ENCODE measurements around the gene GTF2A1L.
"Not testable (repeated sequence)": the region's sequence is repeated elsewhere in the genome, so short reads cannot be mapped to it uniquely, and the experiment has no call there.

GTF2A1L gene

DNA sequence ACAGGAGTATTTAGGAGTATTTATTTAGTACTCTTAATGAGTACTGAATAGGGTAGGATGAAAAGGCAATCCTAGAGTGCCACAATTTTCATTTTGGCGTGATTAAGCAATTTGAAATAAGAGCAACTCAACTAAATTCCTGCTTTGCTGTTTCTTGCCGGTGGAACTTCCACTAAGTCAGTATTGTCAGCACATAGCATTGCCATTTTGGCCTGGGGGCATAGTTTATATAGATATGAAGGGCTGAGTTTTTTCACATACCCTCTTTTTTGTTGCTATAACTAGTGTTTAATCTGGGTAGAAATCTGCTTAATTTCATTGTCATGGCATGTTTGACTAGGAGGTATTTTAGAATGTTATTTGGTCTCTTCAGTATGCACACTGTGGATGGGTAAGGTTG, 1.9 kb downstream of the GTF2A1L start:
- H3K9me3 ChIP-seq (ENCODE audit: control insufficient read depth, low read length), result no peaks in the 10 kb centered on the region
- no peaks in the 10 kb centered on the region for H3K36me3 ChIP-seq (ENCODE audit: control insufficient read depth, insufficient read depth, low read length)
- H3K27me3 ChIP-seq (ENCODE audit: control insufficient read depth, insufficient read depth, low read length), result no peaks in the 10 kb centered on the region
- no peak overlapping the region for H3K4me3 ChIP-seq (ENCODE audit: low read length)
- no peaks in the 10 kb centered on the region for H3K4me1 ChIP-seq (ENCODE audit: control insufficient read depth, insufficient read depth, low read length)
- H3K9ac ChIP-seq (ENCODE audit: low read length), result no peak overlapping the region

DNA sequence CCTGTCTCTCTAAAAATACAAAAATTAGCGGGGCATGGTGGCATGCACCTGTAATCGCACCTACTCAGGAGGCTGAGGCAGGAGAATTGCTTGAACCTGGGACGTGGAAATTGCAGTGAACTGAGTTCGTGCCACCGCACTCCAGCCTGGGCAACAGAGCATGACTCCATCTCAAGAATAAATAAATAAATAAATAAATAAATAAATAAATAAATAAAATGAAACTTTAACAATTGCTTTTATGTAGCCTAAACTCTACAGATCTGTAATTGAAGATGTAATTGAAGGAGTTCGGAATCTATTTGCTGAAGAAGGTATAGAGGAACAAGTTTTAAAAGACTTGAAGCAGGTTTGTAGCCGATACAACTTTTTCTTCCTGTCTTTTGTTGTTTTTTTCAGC, 2.9 kb downstream of the GTF2A1L start:
- no peak overlapping the region for H3K4me3 ChIP-seq (ENCODE audit: low read length)
- H3K4me1 ChIP-seq (ENCODE audit: control insufficient read depth, insufficient read depth, low read length), result no peaks in the 10 kb centered on the region
- no peaks in the 10 kb centered on the region for H3K36me3 ChIP-seq (ENCODE audit: control insufficient read depth, insufficient read depth, low read length)
- no peak overlapping the region for H3K9ac ChIP-seq (ENCODE audit: low read length)
- no peaks in the 10 kb centered on the region for H3K27me3 ChIP-seq (ENCODE audit: control insufficient read depth, insufficient read depth, low read length)
- H3K9me3 ChIP-seq (ENCODE audit: control insufficient read depth, low read length), result no peaks in the 10 kb centered on the region

DNA sequence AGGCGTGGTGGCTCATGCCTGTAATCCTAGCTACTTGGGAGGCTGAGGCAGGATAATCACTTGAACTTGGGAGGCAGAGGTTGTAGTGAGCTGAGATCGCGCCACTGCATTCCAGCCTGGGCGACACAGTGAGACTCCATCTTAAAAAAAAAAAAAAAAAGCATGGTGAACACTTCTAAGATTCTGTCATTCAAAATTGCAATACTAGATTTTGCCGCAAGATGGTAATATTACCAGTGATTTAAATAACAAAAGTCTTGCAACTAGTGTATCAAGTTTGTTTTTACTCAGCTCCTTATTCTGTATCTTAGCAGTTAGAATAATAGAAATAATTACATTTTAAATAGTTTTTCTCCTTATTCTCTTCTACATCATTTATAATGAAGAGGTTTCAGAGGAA, 5.0 kb downstream of the GTF2A1L start:
- H3K4me3 ChIP-seq (ENCODE audit: low read length); H3K9ac ChIP-seq (ENCODE audit: low read length); H3K4me1 ChIP-seq (ENCODE audit: control insufficient read depth, insufficient read depth, low read length); H3K9me3 ChIP-seq (ENCODE audit: control insufficient read depth, low read length); H3K36me3 ChIP-seq (ENCODE audit: control insufficient read depth, insufficient read depth, low read length); H3K27me3 ChIP-seq (ENCODE audit: control insufficient read depth, insufficient read depth, low read length): not testable (repeated sequence)

DNA sequence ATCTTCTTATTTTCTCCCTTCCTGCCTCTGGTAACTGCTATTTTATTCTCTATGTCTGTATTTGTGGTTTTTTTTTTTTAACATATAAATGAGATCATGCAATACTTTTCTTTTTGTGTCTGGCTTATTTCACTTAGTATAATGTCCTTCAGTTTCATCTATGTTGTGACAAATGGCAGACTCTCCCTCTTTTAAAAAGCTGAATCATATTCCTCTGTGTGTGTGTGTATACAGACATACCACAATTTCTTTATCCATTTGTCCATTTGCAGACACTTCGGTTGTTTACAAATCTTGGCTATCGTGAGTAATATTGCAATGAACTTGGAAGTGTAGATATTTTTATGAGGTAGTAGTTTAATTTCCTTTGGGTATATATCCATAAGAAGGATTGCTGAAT, 7.0 kb downstream of the GTF2A1L start:
- Histone ChIP-seq H3K9me3 (ENCODE audit: control insufficient read depth, low read length) (no peaks in the 10 kb centered on the region), H3K36me3 (ENCODE audit: control insufficient read depth, insufficient read depth, low read length) (no peaks in the 10 kb centered on the region), H3K9ac (ENCODE audit: low read length) (no peak overlapping the region), H3K4me1 (ENCODE audit: control insufficient read depth, insufficient read depth, low read length) (no peaks in the 10 kb centered on the region), H3K27me3 (ENCODE audit: control insufficient read depth, insufficient read depth, low read length) (no peaks in the 10 kb centered on the region), H3K4me3 (ENCODE audit: low read length) (no peak overlapping the region)

DNA sequence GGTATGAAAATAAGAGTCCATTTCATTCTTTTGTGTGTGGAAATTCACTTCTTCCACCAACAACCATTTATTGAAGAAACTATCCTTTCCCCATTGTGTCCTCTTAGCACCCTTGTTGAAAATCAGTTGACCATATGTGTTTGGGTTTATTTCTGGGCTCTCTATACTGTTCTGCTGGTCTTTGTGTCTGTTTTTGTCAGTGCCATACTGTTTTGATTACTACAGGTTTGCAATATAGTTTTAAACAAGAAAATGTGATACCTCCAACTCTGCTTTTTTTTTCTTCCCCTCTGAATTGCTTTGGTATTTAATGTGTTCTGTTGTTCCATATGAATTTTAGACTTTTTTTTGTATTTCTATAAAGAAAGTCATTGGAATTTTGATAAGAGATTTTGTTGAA, 8.4 kb downstream of the GTF2A1L start:
- no peaks in the 10 kb centered on the region for H3K36me3 ChIP-seq (ENCODE audit: control insufficient read depth, insufficient read depth, low read length)
- no peaks in the 10 kb centered on the region for H3K27me3 ChIP-seq (ENCODE audit: control insufficient read depth, insufficient read depth, low read length)
- H3K4me3 ChIP-seq (ENCODE audit: low read length), result no peak overlapping the region

DNA sequence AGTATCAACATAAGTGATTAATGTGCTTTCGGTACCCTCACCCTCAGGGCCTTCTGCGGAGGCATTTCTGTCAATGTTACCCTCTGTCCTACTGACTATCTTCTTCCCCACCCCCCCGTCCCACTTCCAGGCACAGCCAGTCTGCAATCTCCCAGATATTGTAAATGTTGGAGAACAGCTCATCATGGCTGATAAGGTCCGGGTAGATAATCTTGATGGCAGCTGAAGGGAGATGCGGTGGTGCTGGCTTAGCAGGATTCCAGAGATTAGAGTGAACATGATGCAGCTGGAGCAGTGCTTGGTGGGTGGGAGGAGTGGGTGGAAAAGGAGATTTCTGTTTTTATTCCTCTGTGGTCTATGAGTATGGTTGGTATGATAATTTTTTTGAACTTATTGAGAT, 15.5 kb downstream of the GTF2A1L start:
- Histone ChIP-seq H3K9me3 (ENCODE audit: control insufficient read depth, low read length) (no peaks in the 10 kb centered on the region), H3K36me3 (ENCODE audit: control insufficient read depth, insufficient read depth, low read length) (no peaks in the 10 kb centered on the region), H3K9ac (ENCODE audit: low read length) (no peak overlapping the region), H3K4me3 (ENCODE audit: low read length) (no peak overlapping the region), H3K4me1 (ENCODE audit: control insufficient read depth, insufficient read depth, low read length) (no peaks in the 10 kb centered on the region), H3K27me3 (ENCODE audit: control insufficient read depth, insufficient read depth, low read length) (no peaks in the 10 kb centered on the region)

More for the DNA sequence above, 8.4 kb downstream of the GTF2A1L start:
- no peaks in the 10 kb centered on the region for H3K4me1 ChIP-seq (ENCODE audit: control insufficient read depth, insufficient read depth, low read length)
- H3K9ac ChIP-seq (ENCODE audit: low read length), result no peak overlapping the region
- H3K9me3 ChIP-seq (ENCODE audit: control insufficient read depth, low read length), result no peaks in the 10 kb centered on the region

DNA sequence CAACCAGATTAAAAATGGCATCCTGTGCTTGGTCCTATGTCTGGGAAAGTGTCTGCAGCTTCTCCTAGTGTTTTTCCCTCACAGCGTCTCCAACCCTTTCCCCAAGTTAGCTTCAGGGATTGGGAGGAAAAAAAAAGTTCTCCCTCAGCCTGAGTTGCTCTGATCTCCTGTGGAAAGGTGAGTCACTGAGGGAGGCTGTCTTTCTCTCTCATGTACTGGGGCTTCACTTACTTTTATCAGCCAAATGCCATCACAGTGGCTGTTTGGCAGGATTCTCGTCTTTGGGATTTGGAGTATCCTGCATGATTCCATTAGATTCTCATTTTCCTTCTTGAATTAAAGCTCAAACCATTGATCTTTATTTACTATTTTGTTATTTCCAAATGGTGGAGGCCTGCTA, 18.1 kb downstream of the GTF2A1L start:
- Histone ChIP-seq H3K9me3 (ENCODE audit: control insufficient read depth, low read length) (no peaks in the 10 kb centered on the region), H3K36me3 (ENCODE audit: control insufficient read depth, insufficient read depth, low read length) (no peaks in the 10 kb centered on the region), H3K9ac (ENCODE audit: low read length) (no peak overlapping the region), H3K4me1 (ENCODE audit: control insufficient read depth, insufficient read depth, low read length) (no peaks in the 10 kb centered on the region), H3K27me3 (ENCODE audit: control insufficient read depth, insufficient read depth, low read length) (no peaks in the 10 kb centered on the region), H3K4me3 (ENCODE audit: low read length) (no peak overlapping the region)

DNA sequence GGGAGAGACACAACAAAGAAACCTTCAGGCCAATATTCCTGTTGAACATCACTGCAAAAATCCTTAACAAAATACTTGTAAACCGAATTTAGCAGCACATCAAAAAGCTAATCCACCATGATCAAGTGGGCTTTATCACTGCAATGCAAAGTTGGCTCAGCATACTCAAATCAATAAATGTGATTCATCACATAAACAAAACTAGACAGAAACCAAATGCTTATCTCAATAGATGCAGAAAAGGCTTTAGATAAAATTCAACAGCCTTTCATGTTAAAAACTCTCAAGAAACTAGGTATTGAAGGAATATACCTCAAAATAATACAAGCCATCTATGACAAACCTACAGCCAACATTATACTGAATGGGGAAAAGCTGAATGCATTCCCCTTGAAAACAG, 20.6 kb downstream of the GTF2A1L start:
- H3K4me3 ChIP-seq (ENCODE audit: low read length), result no peak overlapping the region
- H3K36me3 ChIP-seq (ENCODE audit: control insufficient read depth, insufficient read depth, low read length), result no peaks in the 10 kb centered on the region
- H3K9me3 ChIP-seq (ENCODE audit: control insufficient read depth, low read length), result no peaks in the 10 kb centered on the region
- H3K9ac ChIP-seq (ENCODE audit: low read length), result no peak overlapping the region
- H3K4me1 ChIP-seq (ENCODE audit: control insufficient read depth, insufficient read depth, low read length), result no peaks in the 10 kb centered on the region
- no peaks in the 10 kb centered on the region for H3K27me3 ChIP-seq (ENCODE audit: control insufficient read depth, insufficient read depth, low read length)

DNA sequence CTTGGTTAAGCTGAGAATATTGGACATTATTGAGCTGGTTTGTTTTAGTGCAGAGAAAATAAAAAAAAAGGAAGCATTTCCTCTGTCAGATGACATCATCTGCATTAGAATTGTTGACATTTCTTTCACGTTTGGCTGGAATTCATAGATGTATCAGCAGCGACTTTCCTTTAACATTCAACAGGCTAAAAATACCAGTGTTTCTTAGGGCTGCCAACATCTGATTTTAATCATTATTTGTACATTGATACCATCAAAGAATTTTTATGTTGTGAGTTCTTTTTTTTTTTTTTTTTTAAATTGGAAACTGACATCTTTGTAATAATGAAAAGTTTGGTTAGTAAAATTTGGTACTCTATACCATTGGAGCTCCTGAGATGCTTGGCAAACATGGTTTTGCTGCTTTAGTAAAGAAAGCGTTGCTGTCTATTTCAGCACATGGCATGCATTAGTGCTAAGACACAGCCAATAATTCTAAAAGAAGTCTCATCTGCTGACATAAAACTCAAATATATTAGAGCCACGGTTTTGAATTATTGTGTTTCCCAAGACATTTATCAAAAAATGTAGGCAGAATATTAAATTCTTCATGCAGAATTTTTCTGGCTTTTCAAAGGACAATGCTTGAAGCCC, 33.6 kb downstream of the GTF2A1L start:
- Histone ChIP-seq H3K36me3 (ENCODE audit: control insufficient read depth, insufficient read depth, low read length) (no peaks in the 10 kb centered on the region), H3K4me1 (ENCODE audit: control insufficient read depth, insufficient read depth, low read length) (no peaks in the 10 kb centered on the region), H3K27me3 (ENCODE audit: control insufficient read depth, insufficient read depth, low read length) (no peaks in the 10 kb centered on the region), H3K9me3 (ENCODE audit: control insufficient read depth, low read length) (no peaks in the 10 kb centered on the region), H3K9ac (ENCODE audit: low read length) (no peak overlapping the region), H3K4me3 (ENCODE audit: low read length) (no peak overlapping the region)

DNA sequence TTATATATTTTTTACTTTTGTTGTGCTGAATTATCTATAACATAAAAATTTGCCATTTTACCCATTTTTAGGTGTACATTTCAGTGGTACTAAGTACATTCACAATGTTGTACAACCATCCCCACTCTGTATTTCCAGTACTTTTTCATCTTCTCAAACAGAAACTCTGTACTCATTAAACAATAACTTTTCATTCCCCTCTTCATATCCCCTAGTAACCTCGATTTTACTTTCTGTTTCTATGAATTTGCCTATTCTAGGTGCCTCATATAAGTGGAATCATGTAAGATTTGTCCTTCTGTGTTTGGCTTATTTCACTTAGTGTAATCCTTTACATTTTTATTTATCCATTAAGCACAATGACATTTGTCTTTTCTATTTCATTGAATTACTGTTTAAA, 51.3 kb downstream of the GTF2A1L start:
- no peaks in the 10 kb centered on the region for H3K4me1 ChIP-seq (ENCODE audit: control insufficient read depth, insufficient read depth, low read length)
- H3K27me3 ChIP-seq (ENCODE audit: control insufficient read depth, insufficient read depth, low read length), result no peaks in the 10 kb centered on the region
- H3K9me3 ChIP-seq (ENCODE audit: control insufficient read depth, low read length), result no peaks in the 10 kb centered on the region
- no peaks in the 10 kb centered on the region for H3K36me3 ChIP-seq (ENCODE audit: control insufficient read depth, insufficient read depth, low read length)
- no peak overlapping the region for H3K9ac ChIP-seq (ENCODE audit: low read length)
- no peak overlapping the region for H3K4me3 ChIP-seq (ENCODE audit: low read length)

DNA sequence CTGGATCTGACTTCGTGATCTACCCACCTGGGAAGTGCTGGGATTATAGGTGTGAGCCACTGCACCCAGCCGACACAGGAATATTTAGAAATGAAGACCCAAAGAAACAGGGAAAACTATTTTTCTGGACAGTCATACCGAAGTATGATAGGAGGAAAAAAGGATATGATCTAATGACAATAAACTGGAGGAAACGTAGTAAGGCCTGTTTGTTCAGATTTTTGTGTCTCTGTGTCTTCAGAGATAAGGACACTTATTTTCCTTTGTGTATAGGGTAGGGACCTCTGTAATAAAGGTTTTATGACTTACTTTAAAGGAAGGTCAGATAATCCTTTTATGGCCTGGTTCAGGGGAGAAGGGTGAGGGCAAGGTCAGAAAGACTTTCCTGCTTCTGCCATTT, 55.9 kb downstream of the GTF2A1L start:
- Histone ChIP-seq H3K36me3 (ENCODE audit: control insufficient read depth, insufficient read depth, low read length) (no peaks in the 10 kb centered on the region), H3K4me1 (ENCODE audit: control insufficient read depth, insufficient read depth, low read length) (no peaks in the 10 kb centered on the region), H3K9me3 (ENCODE audit: control insufficient read depth, low read length) (no peaks in the 10 kb centered on the region), H3K4me3 (ENCODE audit: low read length) (no peak overlapping the region), H3K9ac (ENCODE audit: low read length) (no peak overlapping the region), H3K27me3 (ENCODE audit: control insufficient read depth, insufficient read depth, low read length) (no peaks in the 10 kb centered on the region)

DNA sequence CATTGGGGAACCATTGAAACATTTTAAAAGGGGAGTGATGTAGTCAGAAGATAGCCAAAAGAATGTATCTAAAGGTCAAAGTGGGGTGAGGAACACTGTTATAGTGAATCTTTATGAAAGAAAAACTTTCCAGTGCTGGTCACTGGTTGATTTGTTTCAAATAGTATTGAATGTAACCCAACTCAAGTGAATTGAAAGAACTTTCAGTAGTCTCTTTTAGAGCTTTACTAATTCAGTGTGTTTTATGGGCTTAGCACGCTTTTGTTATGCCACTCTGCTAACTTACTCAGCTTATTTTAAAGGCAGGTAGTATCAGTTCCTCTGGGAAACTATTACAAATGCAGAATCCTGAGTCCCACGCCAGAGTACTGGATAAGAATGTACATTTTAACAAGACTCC, 57.3 kb downstream of the GTF2A1L start:
- Histone ChIP-seq H3K9ac (ENCODE audit: low read length) (no peak overlapping the region), H3K36me3 (ENCODE audit: control insufficient read depth, insufficient read depth, low read length) (no peaks in the 10 kb centered on the region), H3K27me3 (ENCODE audit: control insufficient read depth, insufficient read depth, low read length) (no peaks in the 10 kb centered on the region), H3K9me3 (ENCODE audit: control insufficient read depth, low read length) (no peaks in the 10 kb centered on the region), H3K4me1 (ENCODE audit: control insufficient read depth, insufficient read depth, low read length) (no peaks in the 10 kb centered on the region), H3K4me3 (ENCODE audit: low read length) (no peak overlapping the region)

DNA sequence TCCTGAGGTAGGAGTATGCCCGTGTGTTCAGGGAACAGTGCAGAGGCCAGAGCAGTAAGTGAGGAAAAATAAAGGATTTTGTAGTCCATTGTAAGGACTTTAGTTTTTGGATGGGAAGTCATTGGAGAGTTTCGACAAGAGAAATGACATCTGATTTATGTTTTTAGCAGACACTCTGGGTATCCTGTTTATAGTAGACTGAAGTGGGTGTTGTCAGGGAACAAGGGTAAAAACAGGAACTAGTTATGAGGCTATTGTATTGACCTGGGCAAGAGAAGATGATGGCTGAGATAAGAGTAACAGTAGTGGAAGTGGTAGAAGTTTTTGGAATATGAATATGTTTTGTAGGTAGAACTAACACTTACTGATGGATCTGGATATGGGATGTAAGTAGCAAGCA, 59.8 kb downstream of the GTF2A1L start:
- H3K27me3 ChIP-seq (ENCODE audit: control insufficient read depth, insufficient read depth, low read length), result no peaks in the 10 kb centered on the region
- no peaks in the 10 kb centered on the region for H3K36me3 ChIP-seq (ENCODE audit: control insufficient read depth, insufficient read depth, low read length)
- no peaks in the 10 kb centered on the region for H3K4me1 ChIP-seq (ENCODE audit: control insufficient read depth, insufficient read depth, low read length)
- no peak overlapping the region for H3K4me3 ChIP-seq (ENCODE audit: low read length)
- H3K9me3 ChIP-seq (ENCODE audit: control insufficient read depth, low read length), result no peaks in the 10 kb centered on the region
- H3K9ac ChIP-seq (ENCODE audit: low read length), result no peak overlapping the region
